Measurements from ENCODE around the gene BANK1.

- TF ChIP-seq MYC (IDR thresholded peaks at IDR 0.05; ENCODE audit: low read depth, low read length): no peak
- no peak for TF ChIP-seq POLR2A (IDR thresholded peaks at IDR 0.05; ENCODE audit: extremely low read depth, insufficient read length)
Measured at GRCh38 chr4:101941816-101942358, 151.4 kb downstream of the BANK1 start.
